Measurements from ENCODE around the gene PRKCZ.

The PRKCZ gene

DNA sequence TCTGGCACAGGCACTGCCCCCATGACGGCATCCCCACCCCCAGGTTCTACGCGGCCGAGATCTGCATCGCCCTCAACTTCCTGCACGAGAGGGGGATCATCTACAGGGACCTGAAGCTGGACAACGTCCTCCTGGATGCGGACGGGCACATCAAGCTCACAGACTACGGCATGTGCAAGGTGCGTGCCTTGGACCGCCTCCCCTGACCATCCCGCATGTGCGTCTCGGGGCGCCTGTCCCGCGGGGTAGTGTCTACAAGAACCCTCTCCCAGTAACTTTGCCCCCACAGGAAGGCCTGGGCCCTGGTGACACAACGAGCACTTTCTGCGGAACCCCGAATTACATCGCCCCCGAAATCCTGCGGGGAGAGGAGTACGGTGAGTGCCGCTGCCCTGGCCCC, 121.8 kb downstream of the PRKCZ start:
- TF ChIP-seq CTCF (IDR thresholded peaks at IDR 0.05): no peak
- Histone ChIP-seq H3K4me1 (ENCODE audit: control insufficient read depth in 1 of 2, insufficient read depth in 1 of 2, low read depth in 1 of 2, low read length in 1 of 2) (peaks cover 14 to 22% of the 10 kb centered on the region in 2 experiments), H3K4me3 (ENCODE audit: low read depth in 1 of 2, low read length in 1 of 2) (no peak overlapping the region), H3K9me3 (no peaks in the 10 kb centered on the region), H3K27me3 (no peaks in the 10 kb centered on the region), H3K27ac (no peak overlapping the region), H3K36me3 (peaks cover 14% of the 10 kb centered on the region)

- H3K4me3 ChIP-seq (ENCODE audit: low read depth in 1 of 2, low read length in 1 of 2): no peak overlapping the region
- H3K4me1 ChIP-seq (ENCODE audit: control insufficient read depth in 1 of 2, insufficient read depth in 1 of 2, low read depth in 1 of 2, low read length in 1 of 2): peaks cover 14 to 22% of the 10 kb centered on the region in 2 experiments
- H3K36me3 ChIP-seq: peaks cover 19% of the 10 kb centered on the region
- no peak overlapping the region for H3K27ac ChIP-seq
- no peak for TF ChIP-seq CTCF (IDR thresholded peaks at IDR 0.05)
- no peaks in the 10 kb centered on the region for H3K27me3 ChIP-seq
- H3K9me3 ChIP-seq: no peaks in the 10 kb centered on the region
These were observed 122.4 kb downstream of the PRKCZ start for GRCh38 chr1:2172551-2173146.

GRCh38 chr1:2173546-2174347, 123.5 kb downstream of the PRKCZ start:
- Histone ChIP-seq H3K27me3 (no peaks in the 10 kb centered on the region), H3K9me3 (no peaks in the 10 kb centered on the region), H3K4me3 (ENCODE audit: low read depth in 1 of 2, low read length in 1 of 2) (peak overlapping the region in 1 of 2 experiments; percentile 57), H3K36me3 (peaks cover 29% of the 10 kb centered on the region), H3K27ac (peak overlapping the region; percentile 70), H3K4me1 (ENCODE audit: control insufficient read depth in 1 of 2, insufficient read depth in 1 of 2, low read depth in 1 of 2, low read length in 1 of 2) (peaks cover 14 to 22% of the 10 kb centered on the region in 2 experiments)
- no peak for TF ChIP-seq CTCF (IDR thresholded peaks at IDR 0.05)

GRCh38 chr1:2174348-2175054, 124.3 kb downstream of the PRKCZ start:
- peak overlapping the region; percentile 70 for H3K27ac ChIP-seq
- peaks cover 14 to 22% of the 10 kb centered on the region in 2 experiments for H3K4me1 ChIP-seq (ENCODE audit: control insufficient read depth in 1 of 2, insufficient read depth in 1 of 2, low read depth in 1 of 2, low read length in 1 of 2)
- TF ChIP-seq CTCF (IDR thresholded peaks at IDR 0.05): peak; percentile 89
- no peaks in the 10 kb centered on the region for H3K9me3 ChIP-seq
- H3K4me3 ChIP-seq (ENCODE audit: low read depth in 1 of 2, low read length in 1 of 2): peak overlapping the region; percentile 46 to 57
- peaks cover 36% of the 10 kb centered on the region for H3K36me3 ChIP-seq
- H3K27me3 ChIP-seq: no peaks in the 10 kb centered on the region

DNA sequence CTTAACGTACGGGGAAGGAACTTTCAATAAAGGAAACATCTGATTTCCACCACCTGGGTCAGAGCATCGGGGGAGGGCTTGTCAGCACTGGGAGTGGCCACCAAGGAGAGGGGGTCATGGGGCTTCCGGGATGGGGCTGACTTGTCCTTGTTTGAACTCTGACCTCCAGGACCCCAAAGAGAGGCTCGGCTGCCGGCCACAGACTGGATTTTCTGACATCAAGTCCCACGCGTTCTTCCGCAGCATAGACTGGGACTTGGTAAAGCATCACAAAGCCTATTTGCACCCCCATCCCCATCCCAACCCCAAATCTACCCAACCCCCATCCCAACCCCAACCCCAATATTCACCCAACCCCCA, 124.8 kb downstream of the PRKCZ start:
- TF ChIP-seq CTCF (IDR thresholded peaks at IDR 0.05): no peak
- peak overlapping the region; percentile 70 for H3K27ac ChIP-seq
- peak overlapping the region in 1 of 2 experiments; percentile 46 for H3K4me3 ChIP-seq (ENCODE audit: low read depth in 1 of 2, low read length in 1 of 2)
- H3K4me1 ChIP-seq (ENCODE audit: control insufficient read depth in 1 of 2, insufficient read depth in 1 of 2, low read depth in 1 of 2, low read length in 1 of 2): peaks cover 14 to 22% of the 10 kb centered on the region in 2 experiments
- H3K9me3 ChIP-seq: no peaks in the 10 kb centered on the region
- H3K36me3 ChIP-seq: peaks cover 36% of the 10 kb centered on the region
- no peaks in the 10 kb centered on the region for H3K27me3 ChIP-seq
